Lower leg skin (tissue), 3 donors: Measurements from ENCODE around the gene LRBA.

Experiments
- CTCF ChIP-seq, 3 donors: fragments of 450-650 bp; IDR thresholded peaks; one replicate each; pipeline ENCODE4 v1.5.1; 2016; ENCODE audit warnings: antibody characterized with exemption in 3 of 3, mild to moderate bottlenecking in 3 of 3, moderate library complexity in 2 of 3
- POLR2A ChIP-seq, 2 donors: fragments of 450-650 bp; IDR thresholded peaks; one replicate each; pipeline ENCODE4 v1.6.1; 2016 to 2017; ENCODE audit warnings: antibody characterized with exemption in 2 of 2, mild to moderate bottlenecking in 1 of 2, moderate library complexity in 1 of 2

GRCh38 chr4:150381036-150381435 lies 634.0 kb downstream of the LRBA start:
- TF ChIP-seq CTCF (IDR thresholded peaks at IDR 0.05) (no peak), POLR2A (IDR thresholded peaks at IDR 0.05) (no peak)
